Neural cell (in vitro differentiated cells): ENCODE data around the gene SRGAP3.

Source experiments
- EP300 ChIP-seq: fragments of 450-650 bp; conservative IDR thresholded peaks from 2 replicates; pipeline ENCODE4 v1.6.1; 2014; ENCODE audit warnings: antibody characterized with exemption, mild to moderate bottlenecking, moderate library complexity; ENCODE audit not compliant: poor library complexity, severe bottlenecking
- RAD21 ChIP-seq: fragments of 450-650 bp; conservative IDR thresholded peaks from 2 replicates; pipeline ENCODE4 v1.6.1; 2014; ENCODE audit warnings: antibody characterized with exemption, mild to moderate bottlenecking, moderate library complexity
- TAF1 ChIP-seq: IDR thresholded peaks from 2 replicates; pipeline ENCODE4 v1.6.1; 2012; ENCODE audit warnings: low read depth
- TF ChIP-seq, protein P1 (sequence below): fragments of 450-650 bp; IDR thresholded peaks from 2 replicates; pipeline ENCODE4 v1.5.1; 2014; ENCODE audit warnings: antibody characterized with exemption, mild to moderate bottlenecking, moderate library complexity; ENCODE audit not compliant: poor library complexity, severe bottlenecking

DNA sequence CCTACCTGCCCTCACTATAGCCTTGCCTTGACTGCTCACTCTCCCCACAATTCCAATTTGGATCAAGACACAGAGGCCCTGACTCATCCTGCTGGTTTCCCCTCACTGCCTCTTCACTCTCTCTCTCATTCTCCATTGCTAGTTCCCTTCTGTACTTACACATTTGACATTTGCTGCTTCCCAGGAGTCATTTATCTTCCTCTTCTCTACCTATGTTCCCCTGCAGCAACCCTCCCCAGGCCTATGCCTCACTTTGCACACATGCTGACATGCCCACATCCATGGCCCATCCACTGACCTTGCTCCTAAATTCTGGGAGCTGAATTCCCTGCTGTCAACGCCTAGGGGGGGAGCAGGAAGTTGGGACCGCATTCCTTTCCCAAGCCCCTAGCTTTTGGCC is 82.2 kb downstream of the SRGAP3 start:
- TF ChIP-seq TAF1 (no peak), RAD21 (no peak), EP300 (no peak)
- TF ChIP-seq, protein P1, sequence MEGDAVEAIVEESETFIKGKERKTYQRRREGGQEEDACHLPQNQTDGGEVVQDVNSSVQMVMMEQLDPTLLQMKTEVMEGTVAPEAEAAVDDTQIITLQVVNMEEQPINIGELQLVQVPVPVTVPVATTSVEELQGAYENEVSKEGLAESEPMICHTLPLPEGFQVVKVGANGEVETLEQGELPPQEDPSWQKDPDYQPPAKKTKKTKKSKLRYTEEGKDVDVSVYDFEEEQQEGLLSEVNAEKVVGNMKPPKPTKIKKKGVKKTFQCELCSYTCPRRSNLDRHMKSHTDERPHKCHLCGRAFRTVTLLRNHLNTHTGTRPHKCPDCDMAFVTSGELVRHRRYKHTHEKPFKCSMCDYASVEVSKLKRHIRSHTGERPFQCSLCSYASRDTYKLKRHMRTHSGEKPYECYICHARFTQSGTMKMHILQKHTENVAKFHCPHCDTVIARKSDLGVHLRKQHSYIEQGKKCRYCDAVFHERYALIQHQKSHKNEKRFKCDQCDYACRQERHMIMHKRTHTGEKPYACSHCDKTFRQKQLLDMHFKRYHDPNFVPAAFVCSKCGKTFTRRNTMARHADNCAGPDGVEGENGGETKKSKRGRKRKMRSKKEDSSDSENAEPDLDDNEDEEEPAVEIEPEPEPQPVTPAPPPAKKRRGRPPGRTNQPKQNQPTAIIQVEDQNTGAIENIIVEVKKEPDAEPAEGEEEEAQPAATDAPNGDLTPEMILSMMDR: no peak
